D721Med (cell line): ENCODE measurements around the gene PRRT1B.
"Not testable (repeated sequence)": the region's sequence is repeated elsewhere in the genome, so short reads cannot be mapped to it uniquely, and the experiment has no call there.

Source experiments
- DNase-seq: peaks from one replicate; pipeline ENCODE4 v3.0.0; 2011; ENCODE audit warnings: low spot score; ENCODE audit not compliant: insufficient read length
- FAIRE-seq: peaks from 2 replicates; lab custom pipeline; 2011; peaks lifted over from hg19 to GRCh38; lab: Jason Lieb, UNC
- CTCF ChIP-seq: IDR thresholded peaks from 2 replicates; pipeline ENCODE4 v1.5.1; 2012; ENCODE audit warnings: mild to moderate bottlenecking, control low read depth; ENCODE audit not compliant: insufficient read depth; ENCODE audit errors: missing control alignments

PRRT1B gene

GRCh38 chr9:131502781-131503625, 42.3 kb upstream of the PRRT1B start, which contains the start of gene POMT1:
TSS of gene POMT1 (plus strand) at chr9:131502918. CDS start at chr9:131504219, 1,301 bp downstream.
- no peak for FAIRE-seq
- TF ChIP-seq CTCF, result no peak
- DNase-seq, result peak; percentile 95

- FAIRE-seq (no peak), DNase-seq (no peak)
- TF ChIP-seq CTCF, result no peak
Observed at GRCh38 chr9:131503626-131504465, 41.5 kb upstream of the PRRT1B start.

- no peak for FAIRE-seq
- DNase-seq, result no peak
- TF ChIP-seq CTCF, result no peak
Observed at GRCh38 chr9:131505012-131505411, 40.3 kb upstream of the PRRT1B start.

- TF ChIP-seq CTCF, result no peak
- no peak for FAIRE-seq
- DNase-seq, result no peak
Observed at GRCh38 chr9:131511416-131511815, 33.9 kb upstream of the PRRT1B start.

GRCh38 chr9:131511880-131512279, 33.4 kb upstream of the PRRT1B start:
- no peak for DNase-seq
- TF ChIP-seq CTCF, result no peak
- no peak for FAIRE-seq

- no peak for FAIRE-seq
- TF ChIP-seq CTCF, result no peak
- no peak for DNase-seq
Observed at GRCh38 chr9:131513177-131513576, 32.1 kb upstream of the PRRT1B start.

- not testable (repeated sequence) for DNase-seq, FAIRE-seq
Observed at GRCh38 chr9:131515559-131516031, 29.7 kb upstream of the PRRT1B start.
